K562 (cell line): ENCODE data around the gene SLC36A1. TPM values are rescaled to one million over a fixed set of nuclear protein-coding genes. Genes with fewer than 3 reads are reported as not detected.

ENCODE experiments used
- ARID2 ChIP-seq: fragments of 450-650 bp; IDR thresholded peaks from 2 replicates; pipeline ENCODE4 v1.6.1; 2017; ENCODE audit warnings: antibody characterized with exemption, mild to moderate bottlenecking
- BHLHE40 ChIP-seq: IDR thresholded peaks from 2 replicates; pipeline ENCODE4 v1.6.1; 2011; ENCODE audit warnings: low read length, improper control_type of control experiment
- E2F3 ChIP-seq: fragments of 250-450 bp; sonication (Bioruptor Pico); IDR thresholded peaks from 2 replicates; pipeline ENCODE4 v1.4.0; 2020; ENCODE audit warnings: mild to moderate bottlenecking
- FOSL1 ChIP-seq: fragments of 200-800 bp; sonication (Bioruptor generic); conservative IDR thresholded peaks from 2 replicates; pipeline ENCODE4 v1.6.1; 2016; ENCODE audit warnings: missing genetic modification characterization, missing compliant biosample characterization
- FOXM1 ChIP-seq, 2 experiments: fragments of 450-650 bp in 1 of 2; sonication (generic) in 1 of 2; formaldehyde crosslinking in 1 of 2; IDR thresholded peaks; 2 replicates each; pipeline versions ENCODE4 v1.6.1 to v1.9.0; 2017 to 2022; ENCODE audit warnings: low read depth in 2 of 2, mild to moderate bottlenecking in 2 of 2, missing genetic modification reagents in 1 of 2, moderate library complexity in 1 of 2
- GATAD2A ChIP-seq: fragments of 450-650 bp; IDR thresholded peaks from 2 replicates; pipeline ENCODE4 v1.6.1; 2017
- HOXB6 ChIP-seq: fragments of 250-450 bp; sonication (Bioruptor Pico); IDR thresholded peaks from 2 replicates; pipeline ENCODE4 v1.5.1; 2022; ENCODE audit warnings: mild to moderate bottlenecking, borderline replicate concordance
- LEF1 ChIP-seq: fragments of 450-650 bp; IDR thresholded peaks from 2 replicates; pipeline ENCODE4 v1.6.1; 2016; ENCODE audit warnings: mild to moderate bottlenecking
- PCBP1 ChIP-seq: fragments of 200-400 bp; formaldehyde crosslinking; IDR thresholded peaks from 2 replicates; pipeline ENCODE4 v1.6.1; 2018; ENCODE audit warnings: mild to moderate bottlenecking, low read depth, low read length; ENCODE audit not compliant: poor library complexity, severe bottlenecking
- PTBP1 ChIP-seq: fragments of 200-400 bp; formaldehyde crosslinking; IDR thresholded peaks from 2 replicates; pipeline ENCODE4 v1.6.1; 2017; ENCODE audit warnings: low read depth, low read length
- PTTG1 ChIP-seq: fragments of 450-650 bp; IDR thresholded peaks from 2 replicates; pipeline ENCODE4 v1.6.1; 2016; ENCODE audit warnings: low read depth, mild to moderate bottlenecking, missing genetic modification characterization, missing compliant biosample characterization
- PURB ChIP-seq: sonication (generic); formaldehyde crosslinking; IDR thresholded peaks from 2 replicates; pipeline ENCODE4 v1.9.0; 2021; ENCODE audit warnings: low read depth, mild to moderate bottlenecking, missing genetic modification reagents
- SFPQ ChIP-seq: fragments of 200-400 bp; formaldehyde crosslinking; IDR thresholded peaks from 2 replicates; pipeline ENCODE4 v1.6.1; 2017; ENCODE audit warnings: mild to moderate bottlenecking, low read depth, low read length, moderate library complexity
- SIN3A ChIP-seq, 2 experiments: fragments of 150-350 bp in 1 of 2; IDR thresholded peaks; 2 replicates each; pipeline ENCODE4 v1.6.1; 2011 to 2016; ENCODE audit warnings: borderline replicate concordance in 2 of 2, low read depth in 2 of 2, low read length in 2 of 2, mild to moderate bottlenecking in 2 of 2, moderate library complexity in 2 of 2; ENCODE audit not compliant: control insufficient read depth in 1 of 2
- SMARCC2 ChIP-seq: fragments of 450-650 bp; IDR thresholded peaks from 2 replicates; pipeline ENCODE4 v1.6.1; 2017; ENCODE audit warnings: antibody characterized with exemption, moderate library complexity, mild to moderate bottlenecking, low read depth
- SREBF1 ChIP-seq: fragments of 150-350 bp; IDR thresholded peaks from 2 replicates; pipeline ENCODE4 v1.6.1; 2014; ENCODE audit warnings: antibody characterized with exemption, low read depth, low read length, borderline replicate concordance
- ZBTB12 ChIP-seq: fragments of 250-450 bp; sonication (Bioruptor Pico); IDR thresholded peaks from 2 replicates; pipeline ENCODE4 v1.4.0; 2020
- ZC3H8 ChIP-seq: fragments of 450-650 bp; IDR thresholded peaks from 2 replicates; pipeline ENCODE4 v1.6.1; 2017
- ZNF507 ChIP-seq: conservative IDR thresholded peaks from 2 replicates; pipeline ENCODE4 v1.6.1; 2017; ENCODE audit warnings: missing genetic modification characterization, missing compliant biosample characterization
- ZNF707 ChIP-seq: fragments of 250-450 bp; sonication (Bioruptor Pico); conservative IDR thresholded peaks from 2 replicates; pipeline ENCODE4 v1.8.0; 2022; ENCODE audit warnings: inconsistent platforms, mild to moderate bottlenecking, moderate library complexity
- ZNF778 ChIP-seq: fragments of 450-650 bp; formaldehyde crosslinking; IDR thresholded peaks from 2 replicates; pipeline ENCODE4 v1.4.0; 2020; ENCODE audit warnings: mild to moderate bottlenecking, moderate library complexity
- polyA plus RNA-seq, 8 experiments: library from polyadenylated mRNA; depleted of rRNA in 4 of 8; stranded (reverse) in 5 of 8; unstranded in 3 of 8; fragments of >200 nt; fragmentation: Nextera tagmentation in 2 of 8; fragmentation: Illumina TruSeq in 1 of 8; extraction: Ambion mirVana in 2 of 8; extraction: Trizol in 1 of 8; gene quantifications; 2 replicates each; pipeline versions ENCODE4 v1.2.1 to v1.2.3, GENCODE V29; 2011 to 2014; ENCODE audit warnings: inconsistent platforms in 1 of 8, missing spikeins in 1 of 8
- total RNA-seq, 7 experiments: library from RNA; depleted of rRNA in 6 of 7; stranded (reverse); fragments of >200 nt in 6 of 7; fragmentation: Illumina TruSeq in 2 of 7; extraction: Trizol in 2 of 7; gene quantifications; 2 replicates each; pipeline versions ENCODE4 v1.2.1 to v1.2.3, GENCODE V29; 2011 to 2021; ENCODE audit warnings: low replicate concordance in 1 of 7
- TF ChIP-seq, protein P1 (sequence below): sonication (generic); formaldehyde crosslinking; IDR thresholded peaks from 2 replicates; pipeline ENCODE4 v1.8.1; 2022; ENCODE audit warnings: missing genetic modification reagents

SLC36A1 gene
- total and polyA plus RNA-seq, 9 of the 15 experiments (the other 6 are each of a cell fraction or from before 2014, with no cell fraction given) = 1.6 to 8.4 (median 4.6) TPM

DNA sequence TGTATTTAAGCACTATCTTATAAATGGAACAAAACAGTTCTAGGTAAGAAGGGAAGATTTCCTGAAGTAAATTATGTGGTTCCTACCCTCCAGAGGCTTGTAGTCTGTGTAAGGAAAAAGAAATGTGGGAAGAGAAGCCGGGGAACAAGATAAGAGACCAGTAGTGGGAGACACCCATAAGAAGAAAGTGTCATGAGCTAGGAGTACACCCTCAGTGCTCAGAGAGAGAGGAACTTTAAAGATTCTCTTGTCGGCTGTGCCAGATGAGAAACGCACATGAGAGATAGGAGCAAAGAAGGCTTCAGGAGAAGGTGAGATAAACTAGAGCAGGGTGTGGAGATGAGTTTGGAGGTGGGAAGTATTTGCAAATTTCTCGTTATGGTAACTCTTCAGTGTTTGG lies 18.1 kb downstream of the SLC36A1 start (continued):
- TF ChIP-seq GATAD2A (no peak), PURB (CRISPR knock-in tag) (no peak), BHLHE40 (peak; percentile 62), LEF1 (peak; percentile 44; the same call in 1 of the 2 replicates), ZNF507 (tag) (no peak), SREBF1 (no peak), PTBP1 (no peak), ZC3H8 (no peak), E2F3 (CRISPR knock-in tag) (no peak), FOXM1 (IDR thresholded peaks at IDR 0.05; ENCODE audit: low read depth) (peak; percentile 81; the same call in 1 of the 2 replicates), FOXM1 (CRISPR knock-in tag; IDR thresholded peaks at IDR 0.05; ENCODE audit: low read depth) (no peak), ZNF707 (no peak; the same call in 1 of the 2 replicates), PTTG1 (no peak), PCBP1 (no peak), FOSL1 (tag) (no peak), ARID2 (no peak), ZNF778 (no peak), SFPQ (no peak), HOXB6 (CRISPR knock-in tag) (no peak), ZBTB12 (CRISPR knock-in tag) (no peak), SIN3A (IDR thresholded peaks at IDR 0.05; ENCODE audit: borderline replicate concordance in 2 of 2, control insufficient read depth in 1 of 2, low read depth in 2 of 2, low read length in 2 of 2) (no peak), SMARCC2 (no peak; the same call in 1 of the 2 replicates)
- TF ChIP-seq, protein P1, sequence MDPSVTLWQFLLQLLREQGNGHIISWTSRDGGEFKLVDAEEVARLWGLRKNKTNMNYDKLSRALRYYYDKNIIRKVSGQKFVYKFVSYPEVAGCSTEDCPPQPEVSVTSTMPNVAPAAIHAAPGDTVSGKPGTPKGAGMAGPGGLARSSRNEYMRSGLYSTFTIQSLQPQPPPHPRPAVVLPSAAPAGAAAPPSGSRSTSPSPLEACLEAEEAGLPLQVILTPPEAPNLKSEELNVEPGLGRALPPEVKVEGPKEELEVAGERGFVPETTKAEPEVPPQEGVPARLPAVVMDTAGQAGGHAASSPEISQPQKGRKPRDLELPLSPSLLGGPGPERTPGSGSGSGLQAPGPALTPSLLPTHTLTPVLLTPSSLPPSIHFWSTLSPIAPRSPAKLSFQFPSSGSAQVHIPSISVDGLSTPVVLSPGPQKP = no peak
